Stimulated activated naive CD8-positive, alpha-beta T cell treated with anti-CD3 and anti-CD28 coated beads, Interleukin-15, Interleukin-2, amounts not matched to agents 100 U/mL and 50 U/mL, for 24 hours (primary cell): ENCODE measurements around the gene CFAP221.
A peak's percentile ranks its signal among the peaks of the same experiment; 100 is the strongest.

Experiments used
- ATAC-seq: fragments of 150-1000 bp; cut with Tn5 transposase; one replicate; pipeline ENCODE4 v1.10.0; 2021
- DNase-seq: peaks from one replicate; pipeline ENCODE4 v3.0.0; 2021

Gene CFAP221

GRCh38 chr2:119645173-119645855, 101.1 kb downstream of the CFAP221 start:
- DNase-seq (no peak), ATAC-seq (no peak)

- DNase-seq (no peak), ATAC-seq (no peak)
Measured at GRCh38 chr2:119646149-119646548, 101.9 kb downstream of the CFAP221 start.

DNA sequence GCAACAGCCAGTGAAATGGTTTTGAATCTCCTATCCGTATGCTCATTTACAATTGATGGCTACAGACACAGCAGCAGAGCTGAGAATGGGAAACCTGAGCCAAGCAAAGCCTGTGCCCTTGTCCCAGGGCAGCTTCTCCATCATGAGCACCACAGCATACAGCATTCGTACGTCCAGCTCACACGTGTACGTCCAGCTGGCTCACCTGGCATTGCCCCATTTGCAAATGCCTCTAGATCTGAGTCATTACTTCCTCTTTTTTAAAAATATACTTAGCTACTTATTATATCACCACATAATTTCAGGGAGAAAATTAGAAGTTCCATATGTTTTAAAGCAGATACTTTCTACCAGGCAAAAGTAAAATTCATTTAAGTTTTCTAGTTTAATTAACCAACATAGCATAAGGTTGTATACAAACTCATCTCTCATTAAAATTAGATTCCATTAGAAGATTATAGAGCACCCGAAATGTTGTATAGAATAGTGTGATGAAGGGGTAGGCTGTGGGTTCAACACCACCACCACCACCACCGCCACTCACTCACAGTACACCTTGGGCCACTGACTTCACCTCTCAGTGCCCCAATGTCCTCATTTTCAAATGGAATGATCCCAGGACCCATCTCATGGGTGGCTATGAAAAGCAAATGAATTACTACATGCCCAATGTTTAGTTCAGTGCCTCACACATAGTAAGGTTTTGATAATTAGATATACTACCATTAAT, 103.4 kb downstream of the CFAP221 start:
- ATAC-seq (no peak), DNase-seq (no peak)

- DNase-seq (no peak), ATAC-seq (no peak)
Measured at GRCh38 chr2:119649364-119649917, 105.2 kb downstream of the CFAP221 start.

GRCh38 chr2:119650206-119650605, 106.0 kb downstream of the CFAP221 start:
- no peak for ATAC-seq
- no peak for DNase-seq

GRCh38 chr2:119650846-119651370, 106.7 kb downstream of the CFAP221 start:
- ATAC-seq (no peak), DNase-seq (no peak)

DNA sequence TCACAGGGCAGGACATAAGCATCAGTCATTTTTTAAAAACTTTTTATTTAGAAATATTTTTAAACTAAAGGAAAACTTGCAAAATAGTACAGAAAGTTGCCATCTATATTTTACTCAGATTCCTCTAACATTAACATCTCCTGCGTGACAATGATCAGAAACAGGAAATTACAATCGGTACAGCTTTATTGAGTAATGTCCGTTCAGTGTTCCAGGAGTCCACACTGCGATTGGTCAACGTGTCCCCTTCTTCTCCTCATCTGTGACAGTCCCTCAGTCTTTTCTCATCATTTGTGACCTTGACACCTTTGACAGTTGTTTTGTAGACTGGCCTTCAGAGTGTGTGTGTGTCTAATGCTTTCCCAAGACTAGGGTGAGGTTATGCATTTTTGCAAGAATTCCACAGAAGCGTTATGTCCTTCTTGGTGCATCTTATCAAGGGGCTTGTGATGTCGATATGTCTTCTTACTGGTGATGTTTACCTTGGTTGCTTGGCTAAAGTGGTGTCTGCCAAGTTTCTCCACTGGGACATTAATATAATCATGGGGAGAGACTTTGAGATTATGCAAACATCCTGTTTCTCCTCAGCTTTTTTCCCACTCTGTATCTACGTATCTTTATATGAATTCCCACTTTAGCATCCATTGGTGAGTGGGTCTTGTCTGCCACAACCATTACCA, 113.4 kb downstream of the CFAP221 start:
- DNase-seq, result no peak

GRCh38 chr2:119659601-119660342, 115.5 kb downstream of the CFAP221 start:
- no peak for ATAC-seq
- DNase-seq, result peak; percentile 58

More for the DNA sequence above, 113.4 kb downstream of the CFAP221 start:
- ATAC-seq, result no peak

GRCh38 chr2:119660343-119660658, 116.1 kb downstream of the CFAP221 start:
- DNase-seq, result no peak
- no peak for ATAC-seq

- ATAC-seq (no peak), DNase-seq (no peak)
Measured at GRCh38 chr2:119662297-119662696, 118.0 kb downstream of the CFAP221 start.

DNA sequence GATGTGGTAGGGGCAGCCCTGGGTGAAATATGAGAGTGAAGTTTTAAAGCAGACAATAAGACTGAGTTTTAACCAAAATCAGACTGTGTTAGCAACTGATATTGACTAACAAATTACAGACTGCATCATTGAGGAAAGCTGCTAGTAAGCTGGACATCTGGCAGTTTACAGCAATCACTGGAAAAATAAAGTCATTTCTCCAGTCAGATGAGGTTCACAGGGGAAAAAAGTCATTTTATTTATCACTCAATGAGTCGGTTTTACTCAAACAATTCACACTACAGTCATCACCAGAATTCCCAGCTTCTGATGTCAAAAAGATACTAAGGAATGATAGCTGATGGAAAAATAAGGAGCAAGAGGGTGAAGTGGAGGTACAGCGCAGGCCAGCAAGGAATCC, 124.3 kb downstream of the CFAP221 start:
- no peak for ATAC-seq
- DNase-seq, result no peak

DNA sequence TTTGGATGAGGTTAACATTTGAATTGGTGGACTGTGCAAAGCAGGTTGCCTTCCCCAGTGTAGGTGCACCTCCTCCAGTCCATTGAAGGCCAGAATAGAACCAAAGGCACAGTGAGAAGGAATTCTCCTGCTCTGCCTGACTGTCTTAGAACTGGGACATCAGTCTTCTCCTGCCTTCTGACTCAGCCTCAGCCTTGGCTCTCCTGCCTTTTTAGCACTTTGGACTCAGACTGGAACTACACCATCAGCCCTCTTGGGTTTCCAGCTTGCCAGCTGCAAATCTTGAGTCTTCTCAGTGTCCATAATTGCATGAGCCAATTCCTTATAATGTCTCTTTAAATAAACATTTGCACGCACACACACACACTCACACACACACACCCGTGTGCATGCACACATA, 126.8 kb downstream of the CFAP221 start:
- ATAC-seq, result no peak
- DNase-seq, result no peak

DNA sequence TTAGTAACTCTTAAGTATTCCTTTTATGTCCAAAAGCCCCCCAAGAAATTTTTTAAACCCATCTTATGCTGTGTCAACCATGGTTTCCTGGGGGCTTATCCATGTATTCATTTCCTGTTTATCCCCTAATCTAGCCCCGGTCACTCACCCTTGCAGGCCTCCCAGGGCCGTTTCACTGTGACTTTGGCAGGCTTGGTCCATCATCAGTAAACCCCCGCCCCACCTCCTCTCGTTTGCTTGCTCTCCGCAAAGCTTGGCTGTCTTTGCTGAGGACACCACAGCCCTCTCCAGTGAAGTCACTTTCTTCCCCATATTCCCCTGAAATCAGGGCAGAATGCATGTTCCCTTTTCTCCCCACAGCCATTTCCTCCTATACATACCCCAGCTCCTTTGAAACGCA, 127.5 kb downstream of the CFAP221 start:
- no peak for ATAC-seq
- no peak for DNase-seq

DNA sequence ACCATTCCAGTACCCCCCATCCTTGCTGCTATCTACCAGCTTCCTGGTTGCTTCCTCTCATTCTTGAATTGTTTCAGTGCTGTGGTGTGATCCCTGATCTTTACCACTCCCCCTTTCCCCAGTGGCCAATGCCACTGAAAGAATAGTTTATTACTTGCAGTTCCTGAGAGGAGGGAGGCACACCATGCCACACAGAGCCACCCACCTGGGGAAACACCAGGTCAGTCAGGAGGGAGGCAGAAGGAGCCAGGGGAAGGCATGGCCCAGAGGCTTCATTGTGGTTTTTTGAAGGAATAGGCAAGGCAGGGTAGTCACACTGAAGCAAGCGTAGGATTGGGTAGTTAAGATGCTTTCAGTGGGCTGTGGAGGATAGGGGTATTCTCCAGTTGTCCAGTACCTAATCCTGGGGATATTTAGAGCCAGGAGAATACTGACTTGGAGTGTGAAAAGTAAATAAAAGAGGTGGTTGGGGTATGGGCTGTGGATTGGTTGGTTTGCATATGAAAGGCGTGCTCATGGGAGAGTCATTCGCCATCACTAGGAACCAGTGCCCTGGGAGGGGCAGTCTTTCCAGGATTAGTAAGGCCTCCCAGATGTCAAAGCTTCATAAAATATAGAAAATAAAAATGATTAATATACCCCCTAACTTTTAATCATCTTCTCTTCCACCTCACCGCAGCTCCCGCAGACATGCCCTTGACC, 128.1 kb downstream of the CFAP221 start:
- ATAC-seq, result no peak
- DNase-seq, result no peak

GRCh38 chr2:119673796-119674195, 129.5 kb downstream of the CFAP221 start:
- no peak for ATAC-seq
- DNase-seq, result no peak

GRCh38 chr2:119674711-119675500, 130.7 kb downstream of the CFAP221 start:
- DNase-seq (no peak), ATAC-seq (no peak)

DNA sequence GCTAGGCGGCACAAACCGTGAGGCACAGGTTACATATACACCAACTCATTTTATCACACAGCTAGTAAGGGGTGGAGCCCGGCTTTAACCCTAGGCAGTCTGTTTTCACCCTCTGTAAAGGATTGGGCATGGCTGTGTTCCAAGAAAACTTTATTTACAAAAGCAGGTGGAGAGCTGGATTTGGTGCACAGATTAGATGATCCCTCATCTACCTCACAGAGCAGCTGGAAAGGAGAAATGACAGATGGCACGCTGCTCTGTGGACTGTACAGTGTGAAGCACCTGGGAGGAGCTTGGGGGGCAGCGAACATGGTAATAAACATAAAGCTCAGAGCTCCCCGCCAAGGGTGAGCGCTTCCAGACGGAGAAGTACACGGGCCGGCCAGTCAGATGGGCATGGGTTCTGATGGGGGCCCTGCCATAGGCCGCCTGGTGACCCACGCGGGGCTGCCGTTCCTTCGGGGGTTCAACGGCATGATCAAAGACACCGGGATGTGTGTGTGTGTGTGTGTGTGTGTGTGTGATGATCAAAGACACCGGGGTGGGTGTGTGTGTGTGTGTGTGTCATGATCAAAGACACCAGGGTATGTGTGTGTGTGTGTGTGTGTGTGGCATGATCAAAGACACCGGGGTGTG, 133.9 kb downstream of the CFAP221 start:
- no peak for ATAC-seq

DNA sequence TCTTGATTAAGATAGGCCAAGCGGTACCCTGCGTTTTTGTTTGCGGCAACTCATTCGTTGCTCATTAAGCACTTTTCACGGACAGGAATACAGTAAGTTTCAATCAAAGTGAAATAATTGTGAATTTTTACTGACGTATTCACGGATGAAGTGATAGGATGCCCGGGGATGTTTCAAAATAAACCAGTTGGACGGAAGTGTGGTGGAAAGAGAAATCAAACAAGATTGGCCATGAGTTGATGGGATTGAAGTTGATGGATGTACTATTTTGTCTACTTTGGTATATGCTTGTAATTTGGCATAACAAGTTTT, 135.2 kb downstream of the CFAP221 start:
- no peak for ATAC-seq

More for the DNA sequence above, 133.9 kb downstream of the CFAP221 start:
- DNase-seq, result no peak

DNA sequence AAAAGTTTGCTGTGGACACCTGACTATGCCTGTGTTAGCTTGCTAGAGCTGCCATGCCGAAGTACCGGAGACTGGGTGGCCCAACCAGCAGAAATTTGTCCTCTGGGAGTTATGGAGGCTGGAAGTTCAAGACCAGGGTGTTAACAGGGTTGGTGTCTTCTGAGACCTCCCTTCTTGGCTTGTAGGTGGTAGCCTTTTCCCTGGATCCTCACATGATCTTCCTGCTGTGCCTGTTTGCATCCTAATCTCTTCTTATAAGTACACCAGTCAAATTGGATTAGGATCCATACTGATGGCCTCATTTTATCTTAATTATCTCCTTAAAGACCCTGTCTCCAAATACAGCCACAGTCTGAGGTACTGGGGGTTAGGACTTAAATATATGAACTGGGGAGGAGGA, 135.6 kb downstream of the CFAP221 start:
- no peak for ATAC-seq
- DNase-seq, result no peak

More for the DNA sequence above, 135.2 kb downstream of the CFAP221 start:
- DNase-seq, result no peak

DNA sequence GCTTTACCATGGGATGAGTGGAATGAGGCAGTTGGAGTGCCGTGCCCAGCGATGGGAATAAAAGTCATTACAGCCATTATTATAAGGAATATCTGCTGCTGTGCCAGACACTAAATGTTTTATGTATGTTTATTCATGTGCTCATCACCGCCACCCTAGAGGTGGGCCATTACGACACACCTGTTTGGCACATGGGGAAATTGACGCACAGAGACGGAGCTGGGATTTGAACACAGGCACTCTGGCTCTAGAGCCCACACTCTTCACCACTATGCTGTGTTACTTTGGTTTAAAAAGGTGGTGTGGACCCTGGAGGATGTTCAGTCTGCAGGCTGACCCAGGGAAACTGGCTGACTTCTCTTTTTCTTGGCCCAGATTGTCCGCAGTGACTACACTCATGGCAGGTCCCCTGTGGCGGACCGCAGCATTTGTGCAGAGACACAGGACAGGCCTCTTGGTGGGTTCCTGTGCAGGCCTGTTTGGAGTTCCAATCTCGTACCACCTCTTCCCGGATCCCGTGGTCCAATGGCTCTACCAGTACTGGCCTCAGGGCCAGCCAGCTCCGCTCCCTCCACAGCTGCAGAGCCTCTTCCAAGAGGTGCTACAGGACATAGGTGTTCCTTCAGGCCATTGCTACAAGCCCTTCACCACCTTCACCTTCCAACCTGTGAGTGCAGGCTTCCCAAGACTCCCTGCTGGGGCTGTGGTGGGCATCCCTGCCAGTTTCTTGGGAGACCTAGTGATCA, 136.4 kb downstream of the CFAP221 start:
- DNase-seq (no peak), ATAC-seq (no peak)
